Gastroesophageal sphincter (tissue), 3 donors: ENCODE data around the gene SLU7.

Source experiments
- EP300 ChIP-seq: sonication (generic); formaldehyde crosslinking; IDR thresholded peaks from one replicate; pipeline ENCODE4 v1.6.1; 2017; ENCODE audit warnings: antibody characterized with exemption, mild to moderate bottlenecking
- POLR2A ChIP-seq, 2 donors: fragments of 450-650 bp; IDR thresholded peaks; one replicate each; pipeline ENCODE4 v1.6.1; 2017; ENCODE audit warnings: antibody characterized with exemption in 2 of 2, mild to moderate bottlenecking in 2 of 2, moderate library complexity in 1 of 2
- TF ChIP-seq, protein P1 (sequence below), 4 experiments: fragments of 200-600 bp in 2 of 4; fragments of 450-650 bp in 2 of 4; sonication (generic) in 1 of 4; IDR thresholded peaks; one replicate each; pipeline ENCODE4 v1.5.1; 2017 to 2019; ENCODE audit warnings: antibody characterized with exemption in 4 of 4, mild to moderate bottlenecking in 2 of 4, moderate library complexity in 2 of 4

DNA sequence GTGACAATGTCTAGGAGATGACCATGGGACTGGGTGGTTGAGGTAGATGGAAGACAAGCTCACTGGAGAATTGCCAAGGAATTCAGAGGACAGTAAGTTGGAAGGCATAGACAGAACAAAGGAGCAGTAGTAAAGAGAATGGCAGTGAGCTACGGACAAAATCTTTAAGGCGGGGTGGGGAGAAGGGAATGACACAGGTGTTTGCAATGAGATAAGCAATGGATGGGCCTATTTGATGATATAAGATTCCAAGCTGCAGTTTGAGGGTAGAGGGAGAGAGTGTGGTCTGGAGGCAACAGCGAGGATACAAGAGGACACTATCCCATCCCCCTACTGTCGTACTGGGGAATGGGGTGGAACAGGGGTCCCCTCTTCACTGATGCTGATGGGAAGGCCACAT, 17.1 kb upstream of the SLU7 start:
- TF ChIP-seq POLR2A (IDR thresholded peaks at IDR 0.05) (no peak), EP300 (no peak)
- TF ChIP-seq, protein P1, sequence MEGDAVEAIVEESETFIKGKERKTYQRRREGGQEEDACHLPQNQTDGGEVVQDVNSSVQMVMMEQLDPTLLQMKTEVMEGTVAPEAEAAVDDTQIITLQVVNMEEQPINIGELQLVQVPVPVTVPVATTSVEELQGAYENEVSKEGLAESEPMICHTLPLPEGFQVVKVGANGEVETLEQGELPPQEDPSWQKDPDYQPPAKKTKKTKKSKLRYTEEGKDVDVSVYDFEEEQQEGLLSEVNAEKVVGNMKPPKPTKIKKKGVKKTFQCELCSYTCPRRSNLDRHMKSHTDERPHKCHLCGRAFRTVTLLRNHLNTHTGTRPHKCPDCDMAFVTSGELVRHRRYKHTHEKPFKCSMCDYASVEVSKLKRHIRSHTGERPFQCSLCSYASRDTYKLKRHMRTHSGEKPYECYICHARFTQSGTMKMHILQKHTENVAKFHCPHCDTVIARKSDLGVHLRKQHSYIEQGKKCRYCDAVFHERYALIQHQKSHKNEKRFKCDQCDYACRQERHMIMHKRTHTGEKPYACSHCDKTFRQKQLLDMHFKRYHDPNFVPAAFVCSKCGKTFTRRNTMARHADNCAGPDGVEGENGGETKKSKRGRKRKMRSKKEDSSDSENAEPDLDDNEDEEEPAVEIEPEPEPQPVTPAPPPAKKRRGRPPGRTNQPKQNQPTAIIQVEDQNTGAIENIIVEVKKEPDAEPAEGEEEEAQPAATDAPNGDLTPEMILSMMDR (IDR thresholded peaks at IDR 0.05): no peak
